Gastrocnemius medialis (tissue), 4 donors: ENCODE results near the gene CIAO3.

ENCODE experiments used
- POLR2A ChIP-seq, 2 donors: fragments of 450-650 bp; IDR thresholded peaks; one replicate each; pipeline ENCODE4 v1.6.1; 2017; ENCODE audit warnings: antibody characterized with exemption in 2 of 2, mild to moderate bottlenecking in 2 of 2, moderate library complexity in 2 of 2
- TF ChIP-seq, protein P1 (sequence below), 5 experiments: fragments of 450-650 bp in 3 of 5; fragments of 200-600 bp in 2 of 5; sonication (generic) in 2 of 5; IDR thresholded peaks in 4 of 5; conservative IDR thresholded peaks in 1 of 5; 1 replicate in 4 of 5; 2 replicates in 1 of 5; pipeline ENCODE4 v1.5.1; 2016 to 2019; ENCODE audit warnings: antibody characterized with exemption in 5 of 5, mild to moderate bottlenecking in 3 of 5, moderate library complexity in 3 of 5

DNA sequence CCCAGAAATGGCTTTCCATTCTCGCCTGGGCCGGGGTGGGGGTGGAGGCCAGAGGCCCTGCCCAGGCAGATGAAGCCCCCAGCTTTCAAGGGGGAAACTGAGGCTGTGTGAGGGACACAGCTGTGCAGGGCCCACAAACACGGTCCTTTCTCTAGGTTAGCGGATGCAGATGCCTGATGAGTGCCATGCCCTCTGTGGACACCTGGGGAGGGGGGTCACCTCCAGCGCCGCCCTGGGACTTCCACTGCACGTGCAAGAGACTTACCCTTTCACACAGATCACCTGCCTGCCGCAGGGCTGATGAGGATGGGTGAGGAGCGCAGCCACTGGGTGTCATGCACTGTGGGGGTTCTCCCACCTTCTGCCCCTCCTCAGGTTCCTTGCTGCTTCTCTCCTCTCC lies 22.4 kb downstream of the CIAO3 start:
- TF ChIP-seq, protein P1, sequence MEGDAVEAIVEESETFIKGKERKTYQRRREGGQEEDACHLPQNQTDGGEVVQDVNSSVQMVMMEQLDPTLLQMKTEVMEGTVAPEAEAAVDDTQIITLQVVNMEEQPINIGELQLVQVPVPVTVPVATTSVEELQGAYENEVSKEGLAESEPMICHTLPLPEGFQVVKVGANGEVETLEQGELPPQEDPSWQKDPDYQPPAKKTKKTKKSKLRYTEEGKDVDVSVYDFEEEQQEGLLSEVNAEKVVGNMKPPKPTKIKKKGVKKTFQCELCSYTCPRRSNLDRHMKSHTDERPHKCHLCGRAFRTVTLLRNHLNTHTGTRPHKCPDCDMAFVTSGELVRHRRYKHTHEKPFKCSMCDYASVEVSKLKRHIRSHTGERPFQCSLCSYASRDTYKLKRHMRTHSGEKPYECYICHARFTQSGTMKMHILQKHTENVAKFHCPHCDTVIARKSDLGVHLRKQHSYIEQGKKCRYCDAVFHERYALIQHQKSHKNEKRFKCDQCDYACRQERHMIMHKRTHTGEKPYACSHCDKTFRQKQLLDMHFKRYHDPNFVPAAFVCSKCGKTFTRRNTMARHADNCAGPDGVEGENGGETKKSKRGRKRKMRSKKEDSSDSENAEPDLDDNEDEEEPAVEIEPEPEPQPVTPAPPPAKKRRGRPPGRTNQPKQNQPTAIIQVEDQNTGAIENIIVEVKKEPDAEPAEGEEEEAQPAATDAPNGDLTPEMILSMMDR (IDR thresholded peaks at IDR 0.05 in 4 of 5, conservative IDR thresholded peaks at IDR 0.05 in 1 of 5), result no peak
- no peak for TF ChIP-seq POLR2A (IDR thresholded peaks at IDR 0.05)
